Ecto neural progenitor cell (in vitro differentiated cells): Measurements from ENCODE around the gene CYP21A2.

Experiments
- DNase-seq: peaks from one replicate; pipeline ENCODE4 v3.0.0-alpha.2; 2018; ENCODE audit warnings: low spot score

The CYP21A2 gene

DNA sequence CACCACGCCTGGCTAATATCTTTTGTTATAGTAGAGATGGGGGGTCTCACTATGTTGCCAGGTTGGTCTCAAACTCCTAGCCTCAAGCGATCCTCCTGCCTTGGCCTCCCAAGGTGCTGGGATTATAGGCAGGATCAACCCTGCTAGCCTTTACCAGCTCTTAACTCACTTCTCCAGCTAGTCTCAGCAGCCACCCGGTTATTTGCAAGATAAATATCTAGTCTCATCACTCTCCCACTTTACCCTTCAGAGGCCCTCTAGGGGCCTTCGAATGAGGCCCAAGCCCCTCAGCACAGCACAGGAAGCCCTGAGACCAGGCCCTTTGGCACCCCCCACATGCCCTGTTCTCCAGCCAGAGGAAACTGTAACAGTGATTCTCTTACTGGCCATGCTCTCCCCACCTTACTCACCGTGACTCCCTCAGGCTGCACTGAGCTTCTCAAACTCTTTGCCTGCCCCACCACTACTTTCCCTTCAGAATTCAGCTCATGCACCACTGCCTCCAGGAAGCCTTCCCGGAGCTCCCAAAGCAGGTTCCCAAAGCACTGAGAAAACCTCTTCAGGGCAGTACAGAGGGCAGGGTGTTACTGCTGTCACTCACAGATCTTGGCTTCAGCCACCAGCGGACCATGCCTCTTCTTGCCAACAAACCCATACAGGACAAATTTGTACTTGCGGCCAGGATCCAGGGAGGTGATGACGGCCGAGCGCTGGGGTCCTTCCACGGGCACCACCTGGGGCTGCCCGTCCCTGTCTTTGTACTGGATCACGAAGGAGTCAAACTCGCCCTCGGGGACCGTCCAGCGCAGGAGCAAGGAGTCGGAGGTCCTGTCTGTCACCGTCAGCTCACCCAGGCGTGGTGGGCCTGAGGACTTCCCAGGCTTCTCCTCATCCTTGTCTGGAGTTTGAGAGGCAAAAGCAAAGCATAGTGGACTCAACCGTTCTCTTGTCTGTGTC is 45.9 kb downstream of the CYP21A2 start:
- no peak for DNase-seq

DNA sequence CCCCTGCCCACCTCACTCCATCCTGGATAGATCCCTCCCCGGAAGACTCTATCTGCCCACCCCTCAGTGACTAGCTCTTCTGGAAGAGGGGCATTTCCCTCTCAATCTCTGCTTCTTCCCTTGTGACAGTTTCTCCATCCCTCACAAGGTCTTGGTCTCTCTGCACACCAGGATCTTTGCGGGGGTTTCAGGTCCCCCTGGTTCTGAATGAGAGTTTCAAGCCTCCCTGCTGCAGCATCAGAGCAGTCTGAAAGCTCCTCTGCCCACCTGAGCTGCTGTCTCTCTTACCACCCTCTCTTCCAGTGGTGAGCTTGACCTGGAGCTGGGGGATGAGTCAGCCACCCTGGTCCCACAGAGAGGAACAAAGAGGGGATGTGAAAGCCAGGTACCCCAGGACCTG is 46.6 kb downstream of the CYP21A2 start:
- no peak for DNase-seq

- no peak for DNase-seq
These were observed 47.7 kb downstream of the CYP21A2 start for GRCh38 chr6:32085759-32086459.

- DNase-seq = no peak
These were observed 48.7 kb downstream of the CYP21A2 start for GRCh38 chr6:32086661-32087573.

GRCh38 chr6:32087574-32088486 is 49.6 kb downstream of the CYP21A2 start:
- peak; percentile 88 for DNase-seq

GRCh38 chr6:32088487-32089049 is 50.4 kb downstream of the CYP21A2 start:
- DNase-seq = no peak

DNA sequence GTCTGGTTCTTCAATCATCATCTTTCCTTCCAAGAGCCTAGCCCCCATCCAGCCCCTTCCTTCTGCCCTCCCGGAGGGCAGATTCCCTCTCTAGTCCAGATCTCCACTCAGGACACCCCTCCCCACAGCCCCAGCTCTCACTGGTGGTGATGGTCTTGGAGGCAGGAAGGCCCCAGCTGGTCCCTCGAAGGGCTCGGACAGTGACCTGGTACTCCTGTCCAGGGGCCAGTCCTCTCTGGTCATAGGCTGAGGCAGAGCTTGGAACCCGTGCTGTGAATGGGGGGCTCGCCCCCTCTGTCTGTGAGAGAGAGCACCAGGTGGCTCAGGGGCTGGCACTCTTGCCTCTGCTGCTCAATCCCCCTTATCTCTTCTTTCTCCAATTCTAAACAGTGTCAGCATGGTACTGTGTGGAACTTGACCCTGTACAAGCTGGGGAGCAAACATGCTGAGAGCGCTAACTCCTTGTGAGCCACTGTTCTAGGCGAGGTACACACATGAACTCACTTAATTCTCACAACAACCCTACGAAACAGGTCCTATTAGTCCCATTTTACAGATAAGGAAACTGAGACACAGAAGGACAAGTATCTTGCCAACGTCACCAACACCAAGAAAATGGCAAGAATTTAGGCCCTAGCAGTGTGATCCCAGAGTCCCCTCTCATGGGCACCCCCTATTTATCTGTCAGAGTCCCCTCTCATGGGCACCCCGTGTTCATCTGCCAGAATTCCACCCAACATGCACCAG is 51.0 kb downstream of the CYP21A2 start:
- DNase-seq = no peak
